OCI-LY3 (cell line): ENCODE results near the gene WDR18.

Experiments
- H2AFZ ChIP-seq: fragments of 200-600, 300-600 bp; shearing (Covaris generic); 2 replicates; pipeline ENCODE4 v1.6.0; 2014; ENCODE audit warnings: antibody characterized with exemption, low read depth, low read length
- H3K27ac ChIP-seq: fragments of 200-600, 300-600 bp; sonication (generic); 2 replicates; pipeline ENCODE4 v1.5.1; 2014; ENCODE audit warnings: mild to moderate bottlenecking, low read length, moderate library complexity, mixed read lengths
- H3K27me3 ChIP-seq: fragments of 200-600, 300-600 bp; sonication (generic); 2 replicates; pipeline ENCODE4 v1.6.1; 2014; ENCODE audit warnings: low read depth, low read length, mixed read lengths
- H3K36me3 ChIP-seq: fragments of 200-600, 300-600 bp; sonication (generic); replicated peaks from 2 replicates; pipeline ENCODE3; 2014; ENCODE audit warnings: low read depth, low read length, mixed read lengths
- H3K4me1 ChIP-seq: fragments of 300-600, 200-600 bp; sonication (generic); 2 replicates; pipeline ENCODE4 v1.6.1; 2014; ENCODE audit warnings: low read length, mixed read lengths
- H3K4me2 ChIP-seq: fragments of 200-600, 300-600 bp; sonication (generic); 2 replicates; pipeline ENCODE4 v1.6.1; 2014; ENCODE audit warnings: low read length, mixed read lengths
- H3K4me3 ChIP-seq: fragments of 300-600, 200-600 bp; sonication (generic); 2 replicates; pipeline ENCODE4 v1.5.1; 2014; ENCODE audit warnings: antibody characterized with exemption, mild to moderate bottlenecking, low read length, moderate library complexity
- H3K79me2 ChIP-seq: fragments of 300-600, 200-600 bp; shearing (Covaris generic); 2 replicates; pipeline ENCODE4 v1.6.1; 2014; ENCODE audit warnings: mild to moderate bottlenecking, low read length, mixed read lengths
- H3K9ac ChIP-seq: fragments of 300-600, 200-600 bp; shearing (Covaris generic); 2 replicates; pipeline ENCODE4 v1.6.0; 2014; ENCODE audit warnings: mild to moderate bottlenecking, low read length, moderate library complexity
- H3K9me3 ChIP-seq: fragments of 200-600, 300-600 bp; shearing (Covaris generic); 2 replicates; pipeline ENCODE4 v1.6.1; 2014; ENCODE audit warnings: low read length, mixed read lengths; ENCODE audit not compliant: insufficient read depth
- H4K20me1 ChIP-seq: fragments of 200-600, 300-600 bp; sonication (generic); 2 replicates; pipeline ENCODE4 v1.6.1; 2016; ENCODE audit warnings: low read length, mixed read lengths; ENCODE audit not compliant: insufficient read depth
- EZH2phosphoT487 ChIP-seq: fragments of 200-600 bp; shearing (Covaris generic); IDR thresholded peaks from 2 replicates; pipeline ENCODE4 v1.6.1; 2018; ENCODE audit warnings: antibody characterized with exemption, mixed run types, low read depth
- TF ChIP-seq, protein P1 (sequence below): fragments of 200-600, 300-600 bp; sonication (generic); IDR thresholded peaks from 2 replicates; pipeline ENCODE4 v1.5.1; 2014; ENCODE audit warnings: antibody characterized with exemption, low read length, low read depth

Gene WDR18

DNA sequence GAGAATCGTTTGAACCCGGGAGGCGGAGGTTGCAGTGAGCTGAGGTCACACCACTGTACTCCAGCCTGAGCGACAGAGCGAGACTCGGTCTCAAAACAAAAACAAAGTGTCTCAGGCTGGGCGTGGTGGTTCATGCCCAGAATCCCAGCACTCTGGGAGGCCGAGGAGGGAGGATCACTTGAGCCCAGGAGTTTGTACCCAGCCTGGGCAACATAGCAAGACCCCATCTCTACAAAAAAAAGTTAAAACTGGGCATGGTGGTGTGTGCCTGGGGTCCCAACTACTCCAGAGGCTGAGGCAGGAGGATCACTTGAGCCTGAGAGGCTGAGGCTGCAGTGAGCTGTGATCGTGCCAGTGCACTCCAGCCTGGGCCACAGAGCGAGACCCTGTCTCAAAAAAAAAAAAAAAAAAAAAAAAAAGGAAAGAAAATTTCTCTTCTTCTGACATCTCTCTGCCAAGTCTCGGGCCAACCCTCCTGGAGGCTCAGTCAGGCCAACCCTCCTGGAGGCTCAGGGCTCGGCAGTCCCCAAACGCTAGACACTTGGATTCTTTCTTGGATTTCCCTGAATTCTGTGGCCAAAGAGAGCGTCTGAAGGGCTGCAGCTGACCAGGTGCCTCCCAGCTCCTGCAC is 32.0 kb upstream of the WDR18 start:
- Histone ChIP-seq H3K9ac (peak overlapping the region; percentile 68), H3K4me2 (peak overlapping the region; percentile 71), H3K27me3 (no peaks in the 10 kb centered on the region), H3K9me3 (no peaks in the 10 kb centered on the region), H3K4me1 (peaks cover 78% of the 10 kb centered on the region), H4K20me1 (peaks cover 16% of the 10 kb centered on the region; the same call in 1 of the 2 replicates), H3K36me3 (peaks cover 7% of the 10 kb centered on the region), H3K27ac (peak overlapping the region; percentile 74), H2AFZ (no peak overlapping the region), H3K79me2 (peaks cover 69% of the 10 kb centered on the region), H3K4me3 (peak overlapping the region; percentile 61)
- TF ChIP-seq EZH2phosphoT487: no peak
- TF ChIP-seq, protein P1, sequence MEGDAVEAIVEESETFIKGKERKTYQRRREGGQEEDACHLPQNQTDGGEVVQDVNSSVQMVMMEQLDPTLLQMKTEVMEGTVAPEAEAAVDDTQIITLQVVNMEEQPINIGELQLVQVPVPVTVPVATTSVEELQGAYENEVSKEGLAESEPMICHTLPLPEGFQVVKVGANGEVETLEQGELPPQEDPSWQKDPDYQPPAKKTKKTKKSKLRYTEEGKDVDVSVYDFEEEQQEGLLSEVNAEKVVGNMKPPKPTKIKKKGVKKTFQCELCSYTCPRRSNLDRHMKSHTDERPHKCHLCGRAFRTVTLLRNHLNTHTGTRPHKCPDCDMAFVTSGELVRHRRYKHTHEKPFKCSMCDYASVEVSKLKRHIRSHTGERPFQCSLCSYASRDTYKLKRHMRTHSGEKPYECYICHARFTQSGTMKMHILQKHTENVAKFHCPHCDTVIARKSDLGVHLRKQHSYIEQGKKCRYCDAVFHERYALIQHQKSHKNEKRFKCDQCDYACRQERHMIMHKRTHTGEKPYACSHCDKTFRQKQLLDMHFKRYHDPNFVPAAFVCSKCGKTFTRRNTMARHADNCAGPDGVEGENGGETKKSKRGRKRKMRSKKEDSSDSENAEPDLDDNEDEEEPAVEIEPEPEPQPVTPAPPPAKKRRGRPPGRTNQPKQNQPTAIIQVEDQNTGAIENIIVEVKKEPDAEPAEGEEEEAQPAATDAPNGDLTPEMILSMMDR: no peak

DNA sequence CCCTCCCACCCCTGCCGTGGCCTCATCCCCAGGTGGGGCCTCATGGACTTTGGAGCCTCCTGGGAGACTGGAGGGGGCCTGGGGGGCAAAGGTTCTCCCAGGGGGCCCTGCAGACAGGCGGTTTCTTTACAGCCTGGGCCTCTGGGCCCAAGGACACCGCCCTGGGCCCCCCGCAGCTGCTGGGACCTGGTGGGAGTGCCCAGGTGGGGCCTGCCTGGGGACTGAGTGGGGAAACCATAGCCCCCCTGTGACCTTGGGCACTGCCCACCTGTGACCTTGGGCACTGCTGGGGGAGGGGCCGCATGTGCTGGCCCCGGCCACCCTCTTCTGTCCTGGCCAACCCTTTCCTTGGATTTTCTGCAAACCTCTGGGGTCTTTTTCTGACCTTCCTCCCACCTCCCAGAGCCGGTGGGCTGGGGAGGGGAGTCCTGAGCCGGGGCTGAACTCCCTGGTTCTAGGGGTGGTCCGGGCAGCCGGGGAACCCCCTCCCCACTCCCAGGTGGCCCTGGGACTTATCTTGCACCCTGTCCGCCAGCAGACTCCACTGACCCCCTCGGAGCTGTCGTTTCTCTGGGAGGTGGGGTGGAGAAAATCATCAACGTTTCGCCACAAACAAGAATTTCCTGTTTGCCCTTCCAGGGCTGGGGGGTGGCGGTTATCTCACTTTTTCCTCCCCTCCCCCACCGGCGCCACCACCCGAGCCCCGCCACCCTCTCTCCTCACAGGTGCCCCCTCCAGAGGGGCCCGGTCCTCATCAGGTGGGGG is 31.3 kb upstream of the WDR18 start:
- peak overlapping the region; percentile 71 for H3K4me2 ChIP-seq
- peak overlapping the region; percentile 74 for H3K27ac ChIP-seq
- H3K36me3 ChIP-seq: peaks cover 7% of the 10 kb centered on the region
- peak overlapping the region; percentile 68 for H3K9ac ChIP-seq
- H4K20me1 ChIP-seq: peaks cover 16% of the 10 kb centered on the region; the same call in 1 of the 2 replicates
- H3K4me3 ChIP-seq: peak overlapping the region; percentile 61
- no peaks in the 10 kb centered on the region for H3K27me3 ChIP-seq
- no peak for TF ChIP-seq EZH2phosphoT487
- TF ChIP-seq, protein P1: no peak
- H3K4me1 ChIP-seq: peaks cover 74% of the 10 kb centered on the region
- no peak overlapping the region for H2AFZ ChIP-seq
- H3K79me2 ChIP-seq: peaks cover 69% of the 10 kb centered on the region
- H3K9me3 ChIP-seq: no peaks in the 10 kb centered on the region

GRCh38 chr19:953445-954271 is 30.5 kb upstream of the WDR18 start:
- no peaks in the 10 kb centered on the region for H3K9me3 ChIP-seq
- peaks cover 66% of the 10 kb centered on the region for H3K4me1 ChIP-seq
- H2AFZ ChIP-seq: no peak overlapping the region
- peak overlapping the region; percentile 61 for H3K4me3 ChIP-seq
- no peaks in the 10 kb centered on the region for H3K36me3 ChIP-seq
- H3K27ac ChIP-seq: peak overlapping the region; percentile 74; the same call in 1 of the 2 replicates
- no peaks in the 10 kb centered on the region for H3K27me3 ChIP-seq
- H3K9ac ChIP-seq: peak overlapping the region; percentile 68
- peaks cover 16% of the 10 kb centered on the region; the same call in 1 of the 2 replicates for H4K20me1 ChIP-seq
- TF ChIP-seq, protein P1: no peak
- TF ChIP-seq EZH2phosphoT487: no peak
- H3K79me2 ChIP-seq: peaks cover 64% of the 10 kb centered on the region
- H3K4me2 ChIP-seq: peak overlapping the region; percentile 71
